Vagina (tissue), 2 donors: ENCODE measurements around the gene INPP5B.

Experiments
- CTCF ChIP-seq, 3 experiments: fragments of 450-650 bp in 2 of 3; fragments of 200-600 bp in 1 of 3; sonication (generic) in 1 of 3; IDR thresholded peaks; one replicate each; pipeline ENCODE4 v1.5.1; 2017 to 2019; ENCODE audit warnings: antibody characterized with exemption in 3 of 3, mild to moderate bottlenecking in 2 of 3, moderate library complexity in 2 of 3
- POLR2A ChIP-seq, 2 donors: fragments of 450-650 bp; IDR thresholded peaks; one replicate each; pipeline ENCODE4 v1.6.1; 2017; ENCODE audit warnings: antibody characterized with exemption in 2 of 2, mild to moderate bottlenecking in 2 of 2, moderate library complexity in 2 of 2

- TF ChIP-seq CTCF (IDR thresholded peaks at IDR 0.05) (no peak), POLR2A (IDR thresholded peaks at IDR 0.05) (no peak)
Observed at GRCh38 chr1:37922767-37923550, 23.9 kb downstream of the INPP5B start.
